Measurements from ENCODE around the gene TSNAXIP1.

The TSNAXIP1 gene

GRCh38 chr16:67774457-67774853, 32.2 kb upstream of the TSNAXIP1 start:
- no peak for TF ChIP-seq CTCF (IDR thresholded peaks at IDR 0.05; ENCODE audit: low read depth, low read length)
- H3K4me3 ChIP-seq (ENCODE audit: low read depth, low read length): no peak overlapping the region

GRCh38 chr16:67775273-67775672, 31.4 kb upstream of the TSNAXIP1 start:
- TF ChIP-seq CTCF (IDR thresholded peaks at IDR 0.05; ENCODE audit: low read depth, low read length): no peak
- no peak overlapping the region for H3K4me3 ChIP-seq (ENCODE audit: low read depth, low read length)

GRCh38 chr16:67779256-67780014, 27.3 kb upstream of the TSNAXIP1 start:
- TF ChIP-seq CTCF (IDR thresholded peaks at IDR 0.05; ENCODE audit: low read depth, low read length): no peak
- H3K4me3 ChIP-seq (ENCODE audit: low read depth, low read length): no peak overlapping the region

- no peak overlapping the region for H3K4me3 ChIP-seq (ENCODE audit: low read depth, low read length)
- TF ChIP-seq CTCF (IDR thresholded peaks at IDR 0.05; ENCODE audit: low read depth, low read length): no peak
These were observed 25.7 kb upstream of the TSNAXIP1 start for GRCh38 chr16:67780847-67781564.

GRCh38 chr16:67781565-67781921, 25.1 kb upstream of the TSNAXIP1 start:
- TF ChIP-seq CTCF (IDR thresholded peaks at IDR 0.05; ENCODE audit: low read depth, low read length): no peak
- no peak overlapping the region for H3K4me3 ChIP-seq (ENCODE audit: low read depth, low read length)

- H3K4me3 ChIP-seq (ENCODE audit: low read depth, low read length): no peak overlapping the region
- TF ChIP-seq CTCF (IDR thresholded peaks at IDR 0.05; ENCODE audit: low read depth, low read length): no peak
These were observed 23.9 kb upstream of the TSNAXIP1 start for GRCh38 chr16:67782567-67783352.

GRCh38 chr16:67783353-67783725, 23.4 kb upstream of the TSNAXIP1 start:
- H3K4me3 ChIP-seq (ENCODE audit: low read depth, low read length): no peak overlapping the region
- no peak for TF ChIP-seq CTCF (IDR thresholded peaks at IDR 0.05; ENCODE audit: low read depth, low read length)
